Adipocyte (in vitro differentiated cells): ENCODE measurements around the gene ZNF853.
A peak's percentile ranks its signal among the peaks of the same experiment; 100 is the strongest.
"Not testable (repeated sequence)": the region's sequence is repeated elsewhere in the genome, so short reads cannot be mapped to it uniquely, and the experiment has no call there.

Experiments used
- DNase-seq: peaks from one replicate; pipeline ENCODE4 v3.0.0-alpha.2; 2015; ENCODE audit warnings: low read depth
- H3K27me3 ChIP-seq: replicated peaks from 2 replicates; pipeline ENCODE4 v1.7.0; 2013; ENCODE audit warnings: mild to moderate bottlenecking, low read length, moderate library complexity; ENCODE audit not compliant: control insufficient read depth, insufficient read depth
- H3K36me3 ChIP-seq: 2 replicates; pipeline ENCODE4 v1.7.0; 2013; ENCODE audit warnings: low read length, mild to moderate bottlenecking, moderate library complexity; ENCODE audit not compliant: control insufficient read depth, insufficient read depth, severe bottlenecking
- H3K4me1 ChIP-seq: 2 replicates; pipeline ENCODE4 v1.7.0; 2013; ENCODE audit warnings: mild to moderate bottlenecking, low read length, moderate library complexity; ENCODE audit not compliant: control insufficient read depth, insufficient read depth
- H3K4me3 ChIP-seq: 2 replicates; pipeline ENCODE4 v1.7.0; 2013; ENCODE audit warnings: mild to moderate bottlenecking, low read length, moderate library complexity
- H3K9ac ChIP-seq: 2 replicates; pipeline ENCODE4 v1.7.0; 2013; ENCODE audit warnings: mild to moderate bottlenecking, low read length, moderate library complexity
- H3K9me3 ChIP-seq: 2 replicates; pipeline ENCODE4 v1.7.0; 2013; ENCODE audit warnings: mild to moderate bottlenecking, low read length, moderate library complexity; ENCODE audit not compliant: control insufficient read depth

Gene ZNF853

GRCh38 chr7:6579446-6579845 is 36.0 kb upstream of the ZNF853 start:
- no peaks in the 10 kb centered on the region for H3K27me3 ChIP-seq
- H3K36me3 ChIP-seq, result peaks cover 42% of the 10 kb centered on the region
- H3K9ac ChIP-seq, result no peak overlapping the region
- peaks cover 3% of the 10 kb centered on the region for H3K4me1 ChIP-seq
- no peaks in the 10 kb centered on the region for H3K9me3 ChIP-seq
- peak; percentile 15 for DNase-seq
- H3K4me3 ChIP-seq, result no peak overlapping the region

- H3K9me3 ChIP-seq, H3K4me3 ChIP-seq, H3K9ac ChIP-seq, H3K4me1 ChIP-seq, DNase-seq, H3K27me3 ChIP-seq: not testable (repeated sequence)
- peaks cover 52% of the 10 kb centered on the region for H3K36me3 ChIP-seq
Observed at GRCh38 chr7:6585746-6586432, 29.5 kb upstream of the ZNF853 start.

GRCh38 chr7:6588566-6588965 is 26.8 kb upstream of the ZNF853 start:
- Histone ChIP-seq H3K27me3 (no peaks in the 10 kb centered on the region), H3K9ac (no peak overlapping the region), H3K9me3 (no peaks in the 10 kb centered on the region), H3K4me1 (peaks cover 10% of the 10 kb centered on the region), H3K4me3 (no peak overlapping the region), H3K36me3 (peaks cover 32% of the 10 kb centered on the region)
- no peak for DNase-seq

GRCh38 chr7:6589151-6589828 is 26.1 kb upstream of the ZNF853 start:
- DNase-seq, result no peak
- H3K9me3 ChIP-seq, result no peaks in the 10 kb centered on the region
- H3K27me3 ChIP-seq, result no peaks in the 10 kb centered on the region
- peak overlapping the region; percentile 94 for H3K9ac ChIP-seq
- peaks cover 30% of the 10 kb centered on the region for H3K36me3 ChIP-seq
- peak overlapping the region; percentile 66 for H3K4me3 ChIP-seq
- H3K4me1 ChIP-seq, result peaks cover 10% of the 10 kb centered on the region

GRCh38 chr7:6589829-6590644 is 25.4 kb upstream of the ZNF853 start, which contains the start of gene INTS15:
Gene INTS15 (plus strand): TSS chr7:6590021. CDS start chr7:6590284, 263 bp downstream.
- Histone ChIP-seq H3K9me3 (no peaks in the 10 kb centered on the region), H3K4me3 (peak within 1 kb of the TSS; percentile 93), H3K36me3 (peaks cover 30% of the 10 kb centered on the region), H3K27me3 (no peaks in the 10 kb centered on the region), H3K9ac (peak within 1 kb of the TSS; percentile 94), H3K4me1 (peaks cover 10% of the 10 kb centered on the region)
- peak; percentile 92 for DNase-seq

- H3K27me3 ChIP-seq, result no peaks in the 10 kb centered on the region
- no peaks in the 10 kb centered on the region for H3K9me3 ChIP-seq
- H3K9ac ChIP-seq, result peak overlapping the region; percentile 94
- peak; percentile 44 for DNase-seq
- peaks cover 34% of the 10 kb centered on the region for H3K36me3 ChIP-seq
- peaks cover 10% of the 10 kb centered on the region for H3K4me1 ChIP-seq
- peak overlapping the region; percentile 93 for H3K4me3 ChIP-seq
Observed at GRCh38 chr7:6590645-6591110, 24.7 kb upstream of the ZNF853 start.

GRCh38 chr7:6600093-6600492 is 15.3 kb upstream of the ZNF853 start:
- Histone ChIP-seq H3K9me3 (no peaks in the 10 kb centered on the region), H3K4me3 (no peak overlapping the region), H3K36me3 (peaks cover 66% of the 10 kb centered on the region), H3K27me3 (no peaks in the 10 kb centered on the region), H3K4me1 (no peaks in the 10 kb centered on the region), H3K9ac (no peak overlapping the region)
- no peak for DNase-seq

- H3K27me3 ChIP-seq, result no peaks in the 10 kb centered on the region
- H3K36me3 ChIP-seq, result peaks cover 43% of the 10 kb centered on the region
- H3K9ac ChIP-seq, result no peak overlapping the region
- no peaks in the 10 kb centered on the region for H3K4me1 ChIP-seq
- no peak for DNase-seq
- H3K9me3 ChIP-seq, result no peaks in the 10 kb centered on the region
- H3K4me3 ChIP-seq, result no peak overlapping the region
Observed at GRCh38 chr7:6604458-6604857, 11.0 kb upstream of the ZNF853 start.

- no peaks in the 10 kb centered on the region for H3K4me1 ChIP-seq
- no peak for DNase-seq
- H3K9ac ChIP-seq, result no peak overlapping the region
- no peaks in the 10 kb centered on the region for H3K27me3 ChIP-seq
- no peaks in the 10 kb centered on the region for H3K9me3 ChIP-seq
- no peak overlapping the region for H3K4me3 ChIP-seq
- peaks cover 27% of the 10 kb centered on the region for H3K36me3 ChIP-seq
Observed at GRCh38 chr7:6606866-6607583, 8.4 kb upstream of the ZNF853 start.

- peaks cover 20% of the 10 kb centered on the region for H3K36me3 ChIP-seq
- no peaks in the 10 kb centered on the region for H3K4me1 ChIP-seq
- no peak for DNase-seq
- H3K9me3 ChIP-seq, result no peaks in the 10 kb centered on the region
- H3K27me3 ChIP-seq, result no peaks in the 10 kb centered on the region
- no peak overlapping the region for H3K4me3 ChIP-seq
- no peak overlapping the region for H3K9ac ChIP-seq
Observed at GRCh38 chr7:6607651-6608051, 7.8 kb upstream of the ZNF853 start.
